Neural cell (in vitro differentiated cells): ENCODE results near the gene CRTAC1.

Experiments
- CTCF ChIP-seq: fragments of 450-650 bp; IDR thresholded peaks from 2 replicates; pipeline ENCODE4 v1.5.1; 2014; ENCODE audit warnings: antibody characterized with exemption, mild to moderate bottlenecking, moderate library complexity; ENCODE audit not compliant: poor library complexity, severe bottlenecking
- EP300 ChIP-seq: fragments of 450-650 bp; conservative IDR thresholded peaks from 2 replicates; pipeline ENCODE4 v1.6.1; 2014; ENCODE audit warnings: antibody characterized with exemption, mild to moderate bottlenecking, moderate library complexity; ENCODE audit not compliant: poor library complexity, severe bottlenecking
- POLR2AphosphoS5 ChIP-seq: IDR thresholded peaks from 2 replicates; pipeline ENCODE4 v1.6.1; 2012
- RAD21 ChIP-seq: fragments of 450-650 bp; conservative IDR thresholded peaks from 2 replicates; pipeline ENCODE4 v1.6.1; 2014; ENCODE audit warnings: antibody characterized with exemption, mild to moderate bottlenecking, moderate library complexity
- SMC3 ChIP-seq: fragments of 450-650 bp; conservative IDR thresholded peaks from 2 replicates; pipeline ENCODE4 v1.6.1; 2014; ENCODE audit warnings: antibody characterized with exemption, mild to moderate bottlenecking, moderate library complexity; ENCODE audit not compliant: poor library complexity
- TAF1 ChIP-seq: IDR thresholded peaks from 2 replicates; pipeline ENCODE4 v1.6.1; 2012; ENCODE audit warnings: low read depth

GRCh38 chr10:98023024-98023423 is 7.4 kb downstream of the CRTAC1 start:
- TF ChIP-seq CTCF = no peak
- no peak for TF ChIP-seq SMC3
- no peak for TF ChIP-seq RAD21
- TF ChIP-seq POLR2AphosphoS5 = no peak
- no peak for TF ChIP-seq EP300
- TF ChIP-seq TAF1 = no peak
